SK-N-SH treated with all-trans-retinoic acid at 6 μM for 48 hours (cell line): Measurements from ENCODE around the gene PHETA1.

Experiments used
- ATAC-seq: fragments of 200-7000 bp; cut with Tn5 transposase; 3 replicates; pipeline ENCODE4 v1.9.1; 2020; ENCODE audit warnings: mild to moderate bottlenecking, moderate library complexity
- ARNTL ChIP-seq: fragments of 450-650 bp; formaldehyde crosslinking; IDR thresholded peaks from 2 replicates; pipeline ENCODE4 v1.5.0; 2020; ENCODE audit warnings: low read depth, mild to moderate bottlenecking, moderate library complexity, borderline replicate concordance
- BACH2 ChIP-seq: fragments of 250-450 bp; sonication (Bioruptor Pico); IDR thresholded peaks from 2 replicates; pipeline ENCODE4 v1.9.0; 2021; ENCODE audit warnings: mild to moderate bottlenecking, borderline replicate concordance
- CSDC2 ChIP-seq: fragments of 250-450 bp; sonication (Bioruptor Pico); IDR thresholded peaks from 2 replicates; pipeline ENCODE4 v1.5.0; 2020; ENCODE audit warnings: mild to moderate bottlenecking, moderate library complexity
- ESRRG ChIP-seq: fragments of 250-450 bp; sonication (Bioruptor Pico); IDR thresholded peaks from 2 replicates; pipeline ENCODE4 v1.6.1; 2021; ENCODE audit warnings: mild to moderate bottlenecking
- GLIS3 ChIP-seq: fragments of 250-450 bp; sonication (Bioruptor Pico); IDR thresholded peaks from 2 replicates; pipeline ENCODE4 v1.5.0; 2020; ENCODE audit warnings: mild to moderate bottlenecking, moderate library complexity
- ISL1 ChIP-seq: fragments of 250-450 bp; sonication (Bioruptor Pico); IDR thresholded peaks from 2 replicates; pipeline ENCODE4 v2.1.2; 2022; ENCODE audit warnings: mild to moderate bottlenecking, moderate library complexity
- OSR1 ChIP-seq: fragments of 250-450 bp; sonication (Bioruptor Pico); IDR thresholded peaks from 2 replicates; pipeline ENCODE4 v1.8.0; 2022; ENCODE audit warnings: moderate library complexity, mild to moderate bottlenecking, inconsistent platforms
- POU6F1 ChIP-seq: fragments of 250-450 bp; sonication (Bioruptor Pico); IDR thresholded peaks from 2 replicates; pipeline ENCODE4 v1.8.0; 2021; ENCODE audit warnings: low read depth, mild to moderate bottlenecking, moderate library complexity, borderline replicate concordance
- PPARA ChIP-seq: fragments of 250-450 bp; sonication (Bioruptor Pico); IDR thresholded peaks from 2 replicates; pipeline ENCODE4 v1.5.0; 2020; ENCODE audit warnings: mild to moderate bottlenecking, borderline replicate concordance
- RARB ChIP-seq: fragments of 250-450 bp; sonication (Bioruptor Pico); IDR thresholded peaks from 2 replicates; pipeline ENCODE4 v1.8.0; 2021; ENCODE audit warnings: mild to moderate bottlenecking, moderate library complexity
- SNAI2 ChIP-seq: fragments of 250-450 bp; sonication (Bioruptor Pico); IDR thresholded peaks from 2 replicates; pipeline ENCODE4 v1.5.0; 2020; ENCODE audit warnings: mild to moderate bottlenecking, moderate library complexity
- TCF4 ChIP-seq: fragments of 250-450 bp; sonication (Bioruptor Pico); IDR thresholded peaks from 2 replicates; pipeline ENCODE4 v1.8.0; 2021; ENCODE audit warnings: mild to moderate bottlenecking, moderate library complexity, borderline replicate concordance
- TOX ChIP-seq: fragments of 250-450 bp; sonication (Bioruptor Pico); IDR thresholded peaks from 2 replicates; pipeline ENCODE4 v1.8.0; 2021; ENCODE audit warnings: mild to moderate bottlenecking, moderate library complexity, borderline replicate concordance
- TSHZ2 ChIP-seq: fragments of 250-450 bp; sonication (Bioruptor Pico); IDR thresholded peaks from 2 replicates; pipeline ENCODE4 v1.5.0; 2020; ENCODE audit warnings: mild to moderate bottlenecking, moderate library complexity
- ZC3H10 ChIP-seq: fragments of 250-450 bp; sonication (Bioruptor Pico); IDR thresholded peaks from 2 replicates; pipeline ENCODE4 v1.5.1; 2021; ENCODE audit warnings: mild to moderate bottlenecking, moderate library complexity
- ZFP3 ChIP-seq: fragments of 250-450 bp; sonication (Bioruptor Pico); IDR thresholded peaks from 2 replicates; pipeline ENCODE4 v1.5.0; 2020; ENCODE audit warnings: mild to moderate bottlenecking, moderate library complexity
- ZFP30 ChIP-seq: fragments of 450-650 bp; formaldehyde crosslinking; IDR thresholded peaks from 2 replicates; pipeline ENCODE4 v1.5.0; 2022; ENCODE audit warnings: mild to moderate bottlenecking, moderate library complexity
- ZNF565 ChIP-seq: fragments of 450-650 bp; formaldehyde crosslinking; conservative IDR thresholded peaks from 2 replicates; pipeline ENCODE4 v1.5.0; 2020; ENCODE audit warnings: low read depth, mild to moderate bottlenecking, moderate library complexity
- ZNF70 ChIP-seq: fragments of 450-650 bp; formaldehyde crosslinking; IDR thresholded peaks from 2 replicates; pipeline ENCODE4 v1.5.0; 2020; ENCODE audit warnings: mild to moderate bottlenecking, moderate library complexity
- ZNF8 ChIP-seq: fragments of 450-650 bp; formaldehyde crosslinking; IDR thresholded peaks from 2 replicates; pipeline ENCODE4 v1.5.0; 2020; ENCODE audit warnings: mild to moderate bottlenecking, moderate library complexity
- TF ChIP-seq, protein P1 (sequence below): fragments of 250-450 bp; sonication (Bioruptor Pico); IDR thresholded peaks from 2 replicates; pipeline ENCODE4 v1.5.1; 2020; ENCODE audit warnings: low read depth, mild to moderate bottlenecking, moderate library complexity
- TF ChIP-seq, protein P2 (sequence below): fragments of 250-450 bp; sonication (Bioruptor Pico); IDR thresholded peaks from 2 replicates; pipeline ENCODE4 v1.8.0; 2020; ENCODE audit warnings: mild to moderate bottlenecking, moderate library complexity, borderline replicate concordance

Gene PHETA1

DNA sequence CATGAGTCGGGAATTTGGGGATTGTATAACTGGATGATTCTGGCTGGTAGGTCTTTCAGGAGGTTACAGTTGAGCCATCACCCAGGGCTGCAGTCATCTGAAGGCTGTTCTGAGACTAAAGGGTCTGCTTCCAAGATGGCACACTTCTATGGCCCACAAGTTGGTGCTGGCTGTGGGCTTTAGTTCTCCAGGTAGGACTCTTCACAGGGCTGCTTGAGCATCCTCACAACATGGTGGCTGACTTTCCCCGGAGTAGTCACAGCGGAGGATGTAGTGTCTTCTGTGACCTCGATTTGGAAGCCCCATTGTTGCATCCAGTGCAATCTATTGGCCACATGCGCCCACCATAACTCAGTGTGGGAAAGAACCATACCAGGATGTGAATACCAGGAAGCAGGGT is 14.4 kb downstream of the PHETA1 start:
- ATAC-seq: no peak
- TF ChIP-seq ZFP30 (CRISPR knock-in tag) (no peak), ESRRG (no peak), BACH2 (CRISPR knock-in tag) (no peak), ZNF70 (CRISPR knock-in tag) (no peak), ISL1 (CRISPR knock-in tag) (no peak), ZNF8 (CRISPR knock-in tag) (no peak), ARNTL (no peak), TCF4 (no peak), ZC3H10 (CRISPR knock-in tag) (no peak), RARB (CRISPR knock-in tag) (no peak), PPARA (CRISPR knock-in tag) (no peak), GLIS3 (no peak), TSHZ2 (CRISPR knock-in tag) (no peak), ZNF565 (CRISPR knock-in tag) (no peak), CSDC2 (no peak), ZFP3 (CRISPR knock-in tag) (no peak), OSR1 (no peak), SNAI2 (no peak)
- TF ChIP-seq, protein P1, sequence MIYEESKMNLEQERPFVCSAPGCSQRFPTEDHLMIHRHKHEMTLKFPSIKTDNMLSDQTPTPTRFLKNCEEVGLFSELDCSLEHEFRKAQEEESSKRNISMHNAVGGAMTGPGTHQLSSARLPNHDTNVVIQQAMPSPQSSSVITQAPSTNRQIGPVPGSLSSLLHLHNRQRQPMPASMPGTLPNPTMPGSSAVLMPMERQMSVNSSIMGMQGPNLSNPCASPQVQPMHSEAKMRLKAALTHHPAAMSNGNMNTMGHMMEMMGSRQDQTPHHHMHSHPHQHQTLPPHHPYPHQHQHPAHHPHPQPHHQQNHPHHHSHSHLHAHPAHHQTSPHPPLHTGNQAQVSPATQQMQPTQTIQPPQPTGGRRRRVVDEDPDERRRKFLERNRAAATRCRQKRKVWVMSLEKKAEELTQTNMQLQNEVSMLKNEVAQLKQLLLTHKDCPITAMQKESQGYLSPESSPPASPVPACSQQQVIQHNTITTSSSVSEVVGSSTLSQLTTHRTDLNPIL: no peak

GRCh38 chr12:111353603-111354295 is 15.1 kb downstream of the PHETA1 start:
- TF ChIP-seq SNAI2 (no peak), TCF4 (no peak), ISL1 (CRISPR knock-in tag) (no peak), TOX (CRISPR knock-in tag) (no peak)
- TF ChIP-seq, protein P2, sequence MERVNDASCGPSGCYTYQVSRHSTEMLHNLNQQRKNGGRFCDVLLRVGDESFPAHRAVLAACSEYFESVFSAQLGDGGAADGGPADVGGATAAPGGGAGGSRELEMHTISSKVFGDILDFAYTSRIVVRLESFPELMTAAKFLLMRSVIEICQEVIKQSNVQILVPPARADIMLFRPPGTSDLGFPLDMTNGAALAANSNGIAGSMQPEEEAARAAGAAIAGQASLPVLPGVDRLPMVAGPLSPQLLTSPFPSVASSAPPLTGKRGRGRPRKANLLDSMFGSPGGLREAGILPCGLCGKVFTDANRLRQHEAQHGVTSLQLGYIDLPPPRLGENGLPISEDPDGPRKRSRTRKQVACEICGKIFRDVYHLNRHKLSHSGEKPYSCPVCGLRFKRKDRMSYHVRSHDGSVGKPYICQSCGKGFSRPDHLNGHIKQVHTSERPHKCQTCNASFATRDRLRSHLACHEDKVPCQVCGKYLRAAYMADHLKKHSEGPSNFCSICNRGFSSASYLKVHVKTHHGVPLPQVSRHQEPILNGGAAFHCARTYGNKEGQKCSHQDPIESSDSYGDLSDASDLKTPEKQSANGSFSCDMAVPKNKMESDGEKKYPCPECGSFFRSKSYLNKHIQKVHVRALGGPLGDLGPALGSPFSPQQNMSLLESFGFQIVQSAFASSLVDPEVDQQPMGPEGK (CRISPR knock-in tag): no peak
- ATAC-seq: no peak

DNA sequence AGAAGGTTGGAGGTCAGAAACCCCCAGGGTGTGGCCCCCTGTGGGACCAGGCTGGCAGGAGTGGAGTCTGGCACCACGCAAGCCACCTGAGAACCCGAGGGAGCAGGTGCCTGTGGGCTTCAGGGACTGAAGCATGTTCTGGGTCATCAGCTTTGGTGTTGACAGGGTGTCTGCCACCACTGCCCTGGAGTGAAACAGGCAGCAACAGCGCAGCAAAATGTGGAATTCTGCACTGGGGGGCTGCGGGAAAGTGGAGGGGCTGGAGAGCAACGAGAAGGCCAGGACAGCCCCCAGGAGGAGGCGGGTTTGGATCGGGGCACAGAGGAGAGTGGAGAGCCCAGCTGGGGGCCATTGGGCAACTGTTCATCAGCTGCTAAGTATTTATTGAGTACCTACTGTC is 15.9 kb downstream of the PHETA1 start:
- TF ChIP-seq PPARA (CRISPR knock-in tag) (no peak), TSHZ2 (CRISPR knock-in tag) (no peak), ZNF565 (CRISPR knock-in tag) (no peak), POU6F1 (no peak), RARB (CRISPR knock-in tag) (no peak)
- no peak for ATAC-seq
